GM23338 (cell line): ENCODE data around the gene KRT85. TPM values are rescaled to one million over a fixed set of nuclear protein-coding genes. Genes with fewer than 3 reads are reported as not detected.

Source experiments
- ATAC-seq: fragments of 200-7000 bp; cut with Tn5 transposase; 3 replicates; pipeline ENCODE4 v1.9.1; 2020
- DNase-seq: peaks from one replicate; pipeline ENCODE4 v3.0.0-alpha.2; 2015; ENCODE audit warnings: low spot score
- H2AFZ ChIP-seq: fragments of 200-600 bp; sonication (generic); 2 replicates; pipeline ENCODE4 v1.8.0; 2016; ENCODE audit warnings: antibody characterized with exemption, mild to moderate bottlenecking, moderate library complexity
- H3F3A ChIP-seq: fragments of 200-600 bp; sonication (generic); replicated peaks from 2 replicates; pipeline ENCODE4 v1.8.0; 2017; ENCODE audit warnings: antibody characterized with exemption, mixed run types, low read depth
- H3K27ac ChIP-seq: fragments of 200-600 bp; sonication (generic); 2 replicates; pipeline ENCODE4 v1.6.1; 2016; ENCODE audit warnings: low read depth
- H3K27me3 ChIP-seq: fragments of 200-600 bp; sonication (generic); 2 replicates; pipeline ENCODE4 v1.8.0; 2016; ENCODE audit warnings: mild to moderate bottlenecking, mixed run types, moderate library complexity; ENCODE audit not compliant: insufficient read depth
- H3K36me3 ChIP-seq: fragments of 200-600 bp; sonication (generic); 2 replicates; pipeline ENCODE4 v1.8.0; 2016; ENCODE audit warnings: mild to moderate bottlenecking; ENCODE audit not compliant: insufficient read depth
- H3K4me1 ChIP-seq: fragments of 200-600 bp; sonication (generic); 2 replicates; pipeline ENCODE4 v1.8.0; 2016; ENCODE audit warnings: mild to moderate bottlenecking, moderate library complexity; ENCODE audit not compliant: insufficient read depth
- H3K4me2 ChIP-seq: fragments of 200-600 bp; sonication (generic); 2 replicates; pipeline ENCODE4 v1.7.1; 2017; ENCODE audit warnings: mixed run types
- H3K4me3 ChIP-seq: fragments of 200-600 bp; sonication (generic); 2 replicates; pipeline ENCODE4 v1.6.1; 2016; ENCODE audit warnings: mixed run types
- H3K79me2 ChIP-seq: fragments of 200-600 bp; sonication (generic); replicated peaks from 2 replicates; pipeline ENCODE4 v1.8.0; 2017; ENCODE audit warnings: mild to moderate bottlenecking; ENCODE audit not compliant: insufficient read depth
- H3K9me2 ChIP-seq: fragments of 200-600 bp; sonication (generic); 2 replicates; pipeline ENCODE4 v1.8.0; 2017; ENCODE audit not compliant: insufficient read depth
- H4K20me1 ChIP-seq: fragments of 200-600 bp; sonication (generic); replicated peaks from 2 replicates; pipeline ENCODE4 v1.8.0; 2017; ENCODE audit warnings: mild to moderate bottlenecking; ENCODE audit not compliant: insufficient read depth
- H3K27ac Mint-ChIP-seq: 2 replicates; pipeline ENCODE4 v1.8.0; 2020; ENCODE audit warnings: inconsistent platforms, mild to moderate bottlenecking, moderate library complexity, mixed read lengths
- H3K27me3 Mint-ChIP-seq: 3 replicates; pipeline ENCODE4 v1.8.0; 2022; ENCODE audit warnings: low read depth, mild to moderate bottlenecking, moderate library complexity, mixed read lengths, inconsistent platforms; ENCODE audit not compliant: insufficient read depth, poor library complexity
- H3K36me3 Mint-ChIP-seq: 3 replicates; pipeline ENCODE4 v1.8.0; 2021; ENCODE audit warnings: low read depth, mild to moderate bottlenecking, inconsistent platforms, moderate library complexity, mixed read lengths
- H3K4me1 Mint-ChIP-seq: 3 replicates; pipeline ENCODE4 v1.8.0; 2020; ENCODE audit warnings: mild to moderate bottlenecking, inconsistent platforms, mixed read lengths
- H3K4me3 Mint-ChIP-seq: 3 replicates; pipeline ENCODE4 v1.8.0; 2021; ENCODE audit warnings: moderate library complexity, mild to moderate bottlenecking, inconsistent platforms, mixed read lengths
- H3K9me3 Mint-ChIP-seq: 3 replicates; pipeline ENCODE4 v1.8.0; 2020; ENCODE audit warnings: moderate library complexity, mild to moderate bottlenecking, inconsistent platforms, mixed read lengths
- CREB1 ChIP-seq: fragments of 250-450 bp; sonication (Bioruptor Pico); IDR thresholded peaks from 2 replicates; pipeline ENCODE4 v1.5.0; 2020; ENCODE audit warnings: low read depth, mild to moderate bottlenecking, moderate library complexity
- CTCF ChIP-seq, 2 experiments: fragments of 200-600 bp in 1 of 2; sonication (generic) in 1 of 2; conservative IDR thresholded peaks; 2 replicates each; pipeline versions ENCODE4 v1.5.1 to v1.6.1; 2016 to 2017; ENCODE audit warnings: antibody characterized with exemption in 2 of 2, low read depth in 2 of 2, mild to moderate bottlenecking in 2 of 2, moderate library complexity in 1 of 2
- ETS1 ChIP-seq: IDR thresholded peaks from 2 replicates; pipeline ENCODE4 v1.6.1; 2016; ENCODE audit warnings: antibody characterized with exemption
- EZH2 ChIP-seq: fragments of 200-600 bp; sonication (generic); IDR thresholded peaks from one replicate; pipeline ENCODE4 v1.8.0; 2017; ENCODE audit warnings: antibody characterized with exemption, mild to moderate bottlenecking, low read depth; ENCODE audit not compliant: unreplicated experiment
- EZH2phosphoT487 ChIP-seq: fragments of 200-600 bp; sonication (generic); IDR thresholded peaks from one replicate; pipeline ENCODE4 v1.8.1; 2018; ENCODE audit warnings: antibody characterized with exemption; ENCODE audit not compliant: unreplicated experiment
- JUNB ChIP-seq: IDR thresholded peaks from one replicate; pipeline ENCODE4 v1.6.1; 2016; ENCODE audit warnings: antibody characterized with exemption; ENCODE audit not compliant: unreplicated experiment
- NANOG ChIP-seq: IDR thresholded peaks from 2 replicates; pipeline ENCODE4 v1.6.1; 2016; ENCODE audit warnings: antibody characterized with exemption, borderline replicate concordance
- POLR2AphosphoS5 ChIP-seq: IDR thresholded peaks from 2 replicates; pipeline ENCODE4 v1.6.1; 2016; ENCODE audit warnings: antibody characterized with exemption, low read depth
- REST ChIP-seq: IDR thresholded peaks from one replicate; pipeline ENCODE4 v1.6.1; 2018; ENCODE audit warnings: antibody characterized with exemption; ENCODE audit not compliant: unreplicated experiment
- STAT1 ChIP-seq: IDR thresholded peaks from one replicate; pipeline ENCODE4 v1.6.1; 2016; ENCODE audit warnings: antibody characterized with exemption; ENCODE audit not compliant: unreplicated experiment
- ZNF114 ChIP-seq: fragments of 250-450 bp; sonication (Bioruptor Pico); IDR thresholded peaks from 2 replicates; pipeline ENCODE4 v1.5.0; 2020; ENCODE audit warnings: mild to moderate bottlenecking, moderate library complexity
- ZNF331 ChIP-seq: fragments of 250-450 bp; sonication (Bioruptor Pico); IDR thresholded peaks from 2 replicates; pipeline ENCODE4 v1.5.0; 2020; ENCODE audit warnings: low read depth, mild to moderate bottlenecking, moderate library complexity
- polyA plus RNA-seq: library from polyadenylated mRNA; unstranded; fragments of >200 nt; fragmentation: Nextera tagmentation; extraction: Ambion mirVana; gene quantifications from 2 replicates; pipeline ENCODE4 v1.2.1, GENCODE V29; 2016
- total RNA-seq: library from RNA; depleted of rRNA; stranded (reverse); fragments of >200 nt; shearing (Covaris generic); gene quantifications from 2 replicates; pipeline ENCODE4 v1.2.3, GENCODE V29; 2014

The KRT85 gene
- total and polyA plus RNA-seq, 2 experiments from 2014 or later = not detected

GRCh38 chr12:52360663-52361271, 6.5 kb downstream of the KRT85 start (continued):
- TF ChIP-seq REST (no peak), NANOG (no peak), ZNF331 (no peak), CREB1 (no peak), CTCF (conservative IDR thresholded peaks at IDR 0.05; ENCODE audit: low read depth in 2 of 2) (no peak)

- H2AFZ ChIP-seq = no peak overlapping the region
- H3K27ac ChIP-seq = no peak overlapping the region
- H3K36me3 ChIP-seq = no peaks in the 10 kb centered on the region
- no peak overlapping the region for H3K4me3 ChIP-seq
- no peaks in the 10 kb centered on the region for H4K20me1 ChIP-seq
- Mint-ChIP-seq H3K27ac (no peak overlapping the region), H3K36me3 (no peaks in the 10 kb centered on the region), H3K4me3 (no peak overlapping the region), H3K27me3 (no peaks in the 10 kb centered on the region), H3K4me1 (peaks cover 9% of the 10 kb centered on the region), H3K9me3 (no peaks in the 10 kb centered on the region)
- H3K4me1 ChIP-seq = no peaks in the 10 kb centered on the region
- ATAC-seq = no peak
- no peak overlapping the region for H3K4me2 ChIP-seq
- H3K79me2 ChIP-seq = no peaks in the 10 kb centered on the region
- H3K27me3 ChIP-seq = no peaks in the 10 kb centered on the region
- no peaks in the 10 kb centered on the region for H3F3A ChIP-seq
- H3K9me2 ChIP-seq = no peaks in the 10 kb centered on the region
- DNase-seq = no peak
- TF ChIP-seq POLR2AphosphoS5 = no peak
- no peak for TF ChIP-seq EZH2phosphoT487
- TF ChIP-seq EZH2 = no peak
- no peak for TF ChIP-seq CTCF (conservative IDR thresholded peaks at IDR 0.05; ENCODE audit: low read depth in 2 of 2)
- no peak for TF ChIP-seq REST
- TF ChIP-seq ZNF114 = no peak
- TF ChIP-seq STAT1 = no peak
- TF ChIP-seq JUNB = no peak
- TF ChIP-seq ETS1 = no peak
- no peak for TF ChIP-seq NANOG
Measured at GRCh38 chr12:52360106-52360662, 7.1 kb downstream of the KRT85 start.
